ENCODE measurements around the gene MRGPRD.
A peak's percentile ranks its signal among the peaks of the same experiment; 100 is the strongest.

MRGPRD gene

GRCh38 chr11:68959465-68960293, 21.1 kb downstream of the MRGPRD start:
- no peak overlapping the region for H3K4me3 ChIP-seq (ENCODE audit: low read depth, low read length)
- TF ChIP-seq CTCF (conservative IDR thresholded peaks at IDR 0.05; ENCODE audit: low read depth, low read length): no peak
- no peak for DNase-seq (ENCODE audit: low read depth)

- TF ChIP-seq CTCF (conservative IDR thresholded peaks at IDR 0.05; ENCODE audit: low read depth, low read length): no peak
- DNase-seq (ENCODE audit: low read depth): no peak
- no peak overlapping the region for H3K4me3 ChIP-seq (ENCODE audit: low read depth, low read length)
Measured at GRCh38 chr11:68958211-68958610, 22.6 kb downstream of the MRGPRD start.

GRCh38 chr11:68956547-68957254, 24.1 kb downstream of the MRGPRD start:
- no peak for TF ChIP-seq CTCF (conservative IDR thresholded peaks at IDR 0.05; ENCODE audit: low read depth, low read length)
- DNase-seq (ENCODE audit: low read depth): no peak
- H3K4me3 ChIP-seq (ENCODE audit: low read depth, low read length): no peak overlapping the region

GRCh38 chr11:68956142-68956541, 24.6 kb downstream of the MRGPRD start:
- DNase-seq (ENCODE audit: low read depth): no peak
- peak; percentile 43 for TF ChIP-seq CTCF (conservative IDR thresholded peaks at IDR 0.05; ENCODE audit: low read depth, low read length)
- no peak overlapping the region for H3K4me3 ChIP-seq (ENCODE audit: low read depth, low read length)

GRCh38 chr11:68955607-68955958, 25.2 kb downstream of the MRGPRD start:
- no peak overlapping the region for H3K4me3 ChIP-seq (ENCODE audit: low read depth, low read length)
- peak; percentile 3 for TF ChIP-seq CTCF (conservative IDR thresholded peaks at IDR 0.05; ENCODE audit: low read depth, low read length)
- DNase-seq (ENCODE audit: low read depth): no peak

GRCh38 chr11:68954836-68955606, 25.8 kb downstream of the MRGPRD start:
- no peak overlapping the region for H3K4me3 ChIP-seq (ENCODE audit: low read depth, low read length)
- no peak for TF ChIP-seq CTCF (conservative IDR thresholded peaks at IDR 0.05; ENCODE audit: low read depth, low read length)
- DNase-seq (ENCODE audit: low read depth): peak; percentile 28

Measured in choroid plexus epithelial cell (primary cell).